HG03460 (cell line): ENCODE measurements around the gene HM13.
"Not testable (repeated sequence)": the region's sequence is repeated elsewhere in the genome, so short reads cannot be mapped to it uniquely, and the experiment has no call there.

Source experiments
- ATAC-seq: cut with Tn5 transposase; IDR thresholded peaks from one replicate; pipeline ENCODE4 v1.9.1; 2021; ENCODE audit not compliant: unreplicated experiment

The HM13 gene

GRCh38 chr20:31542201-31542842 lies 28.1 kb downstream of the HM13 start:
- ATAC-seq: no peak

GRCh38 chr20:31542963-31543362 lies 28.7 kb downstream of the HM13 start:
- no peak for ATAC-seq

- ATAC-seq: no peak
Measured at GRCh38 chr20:31543966-31544598, 29.8 kb downstream of the HM13 start.

GRCh38 chr20:31544600-31544999 lies 30.4 kb downstream of the HM13 start:
- ATAC-seq: no peak

DNA sequence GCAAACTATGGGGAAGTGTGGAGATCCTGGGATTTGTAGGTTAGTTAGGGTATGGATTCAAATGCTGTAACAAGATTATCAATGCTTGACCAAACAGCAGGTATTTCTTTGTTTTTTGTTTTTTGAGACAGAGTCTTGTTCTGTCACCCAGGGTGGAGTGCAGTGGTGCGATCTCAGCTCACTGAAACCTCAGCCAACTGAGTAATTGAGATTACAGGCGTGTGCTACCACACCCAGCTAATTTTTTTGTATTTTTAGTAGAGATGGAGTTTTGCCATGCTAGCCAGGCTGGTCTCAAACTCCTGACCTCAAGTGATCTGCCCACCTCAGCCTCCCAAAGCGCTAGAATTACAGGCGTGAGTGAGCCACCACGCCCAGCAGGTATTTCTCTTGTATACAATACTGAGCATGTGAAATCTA lies 31.4 kb downstream of the HM13 start:
- ATAC-seq: not testable (repeated sequence)

DNA sequence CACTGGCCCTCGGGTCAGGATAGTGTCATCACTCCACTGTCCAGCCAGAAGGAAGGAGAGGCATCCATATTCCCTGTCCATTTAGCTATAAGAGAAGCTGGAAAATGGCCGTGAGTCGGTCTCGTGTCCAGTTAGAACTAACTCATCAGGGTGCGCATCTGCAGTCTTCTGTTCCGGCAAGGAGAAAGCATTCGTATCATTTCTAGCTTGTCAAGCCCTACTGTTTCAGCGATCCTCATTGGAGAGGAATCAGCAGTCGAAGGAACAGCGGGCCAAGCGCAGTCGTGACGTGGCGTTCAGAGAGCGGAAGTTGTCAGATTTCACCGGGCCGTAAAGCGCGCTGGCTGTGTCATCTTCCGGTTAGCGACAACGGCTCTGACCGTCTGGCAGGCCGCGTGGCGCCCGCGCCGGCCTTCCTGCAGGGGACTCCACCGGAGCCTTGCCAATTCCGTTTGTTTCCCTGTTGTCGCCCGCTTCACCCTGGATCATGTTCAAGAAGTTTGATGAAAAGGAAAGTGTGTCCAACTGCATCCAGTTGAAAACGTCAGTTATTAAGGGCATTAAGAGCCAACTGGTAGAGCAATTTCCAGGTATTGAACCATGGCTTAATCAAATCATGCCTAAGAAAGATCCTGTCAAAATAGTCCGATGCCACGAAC lies 32.9 kb downstream of the HM13 start:
- peak; percentile 70 for ATAC-seq

- ATAC-seq: no peak
Measured at GRCh38 chr20:31547720-31548298, 33.6 kb downstream of the HM13 start.

GRCh38 chr20:31548820-31549512 lies 34.7 kb downstream of the HM13 start:
- ATAC-seq: no peak

DNA sequence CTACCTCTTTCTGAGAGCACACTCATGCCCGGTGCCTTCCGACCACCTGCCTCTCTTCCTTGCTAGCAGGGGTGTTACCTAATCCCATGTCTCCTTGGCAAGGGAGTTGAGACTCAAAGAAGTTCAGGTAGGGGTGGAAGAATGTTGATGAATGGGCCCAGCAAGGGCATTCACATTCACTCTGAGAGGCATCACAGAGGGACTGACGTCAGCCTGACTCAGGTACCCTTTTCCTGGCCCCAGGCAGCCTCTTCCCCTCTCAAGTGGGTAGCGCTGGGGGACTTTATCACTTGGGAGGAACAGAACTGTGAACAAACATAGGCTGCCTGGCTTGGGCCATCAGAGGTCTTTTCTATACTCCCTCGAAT lies 35.3 kb downstream of the HM13 start:
- ATAC-seq: no peak

DNA sequence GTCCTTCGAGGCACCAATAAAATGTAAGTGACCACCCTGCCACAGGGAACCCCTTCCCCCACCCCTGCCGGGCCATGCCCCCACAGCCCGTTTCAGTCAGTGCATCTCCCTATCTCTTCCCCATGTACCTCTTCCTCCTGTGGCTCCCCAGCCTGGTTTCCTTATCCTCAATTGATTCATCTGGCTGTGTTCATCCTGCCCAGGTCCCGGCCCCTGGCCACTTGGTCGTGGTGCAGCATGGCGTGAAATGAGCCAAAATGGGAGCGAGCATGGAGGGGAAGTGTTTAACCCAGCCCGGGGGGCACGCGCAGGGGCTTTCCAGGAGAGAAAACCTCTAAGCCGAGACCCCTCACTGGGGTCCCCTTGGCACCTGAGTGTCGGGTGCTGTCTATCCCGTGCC lies 35.9 kb downstream of the HM13 start:
- no peak for ATAC-seq

DNA sequence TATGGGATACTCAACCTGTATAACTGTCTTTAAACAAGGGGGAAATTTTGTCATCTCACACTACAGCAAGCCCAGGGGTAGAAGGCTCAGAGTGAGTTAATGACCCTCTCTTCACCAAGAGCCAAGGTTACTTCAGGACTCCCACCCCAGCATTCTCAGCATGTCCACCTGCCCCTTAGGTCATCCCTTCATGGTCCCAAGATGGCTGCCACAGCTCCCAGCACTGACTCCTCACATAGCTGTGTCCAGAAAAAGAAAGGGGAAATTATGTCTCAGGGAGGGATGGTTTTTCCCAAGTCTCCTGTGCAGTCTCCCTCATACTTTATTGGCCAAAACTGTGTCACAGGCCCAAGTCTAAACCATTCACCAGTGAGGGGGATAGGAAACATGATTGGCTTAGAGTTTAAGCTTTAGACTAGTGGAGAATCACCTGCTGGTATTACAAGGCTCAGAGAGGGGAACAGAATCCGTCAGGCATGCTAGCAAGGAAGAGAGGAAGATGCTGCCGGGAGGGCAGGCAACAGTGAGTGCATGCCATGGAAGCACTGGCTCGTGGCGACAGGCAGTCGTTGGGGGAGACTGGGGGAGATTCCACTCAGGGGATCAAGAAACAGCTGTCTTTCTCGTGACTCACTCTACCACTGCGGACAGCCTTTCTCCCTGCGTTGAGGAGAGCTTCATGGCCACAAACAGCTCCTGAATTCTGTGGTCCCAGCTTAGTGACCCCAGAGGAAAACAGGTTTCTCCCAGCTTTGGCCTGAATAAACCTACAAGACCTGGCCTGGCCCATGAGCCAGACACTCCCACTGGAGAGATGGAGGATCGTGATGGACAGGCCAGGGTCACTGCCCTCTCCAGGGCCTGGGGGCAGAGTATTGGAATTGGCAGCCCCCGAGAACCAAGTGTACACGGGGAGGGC lies 37.2 kb downstream of the HM13 start:
- no peak for ATAC-seq

GRCh38 chr20:31555203-31555775 lies 41.0 kb downstream of the HM13 start:
- ATAC-seq: no peak

DNA sequence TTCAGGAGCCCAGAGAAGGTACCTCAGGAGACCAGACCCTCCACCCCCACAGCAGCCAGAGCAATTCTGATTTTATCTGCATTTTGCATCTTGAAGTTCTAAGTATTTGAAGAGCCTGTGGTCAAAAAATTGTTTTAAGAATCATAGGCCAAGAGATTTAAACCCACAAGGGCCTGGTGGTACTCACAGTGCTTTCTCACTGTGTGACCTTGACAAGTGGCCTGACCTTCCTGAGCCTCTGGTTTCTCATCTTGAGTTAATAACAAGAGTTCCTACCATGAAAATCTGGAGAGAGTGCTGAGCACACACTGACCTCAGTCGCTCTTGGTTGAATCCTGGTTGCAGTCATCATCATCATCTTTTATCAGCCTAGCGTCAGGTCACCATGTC lies 45.5 kb downstream of the HM13 start:
- ATAC-seq: no peak

DNA sequence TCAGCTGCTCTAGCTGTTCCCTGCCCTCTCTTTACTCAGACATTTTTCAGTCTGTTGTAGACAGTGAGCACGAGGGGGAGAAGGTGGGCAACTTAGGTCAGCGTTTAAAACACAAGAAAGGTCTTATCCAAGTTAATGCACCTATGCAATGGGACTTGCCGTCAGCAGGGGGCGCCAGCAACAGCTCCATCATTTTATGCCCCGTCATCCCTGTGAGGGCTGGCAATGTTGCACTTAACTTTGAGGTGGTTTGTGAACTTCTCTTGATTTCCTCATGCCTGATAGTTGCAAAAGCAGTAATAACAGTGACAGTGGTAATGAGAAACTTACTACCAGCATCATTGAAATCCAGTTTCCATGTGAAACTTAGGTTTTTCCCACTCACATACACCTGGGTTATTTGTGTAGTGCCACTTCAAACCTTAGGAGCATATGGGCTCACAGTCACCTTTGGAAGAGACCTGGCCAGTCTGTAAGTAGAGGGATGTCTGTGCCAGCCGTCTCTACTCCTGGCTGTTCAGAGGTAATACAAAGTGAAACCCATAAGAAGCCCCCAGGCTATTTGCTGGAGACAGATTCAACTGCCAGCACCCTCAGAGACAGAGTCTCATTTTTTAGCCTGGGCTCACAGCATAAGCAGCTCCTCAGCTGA lies 46.0 kb downstream of the HM13 start:
- ATAC-seq: no peak

DNA sequence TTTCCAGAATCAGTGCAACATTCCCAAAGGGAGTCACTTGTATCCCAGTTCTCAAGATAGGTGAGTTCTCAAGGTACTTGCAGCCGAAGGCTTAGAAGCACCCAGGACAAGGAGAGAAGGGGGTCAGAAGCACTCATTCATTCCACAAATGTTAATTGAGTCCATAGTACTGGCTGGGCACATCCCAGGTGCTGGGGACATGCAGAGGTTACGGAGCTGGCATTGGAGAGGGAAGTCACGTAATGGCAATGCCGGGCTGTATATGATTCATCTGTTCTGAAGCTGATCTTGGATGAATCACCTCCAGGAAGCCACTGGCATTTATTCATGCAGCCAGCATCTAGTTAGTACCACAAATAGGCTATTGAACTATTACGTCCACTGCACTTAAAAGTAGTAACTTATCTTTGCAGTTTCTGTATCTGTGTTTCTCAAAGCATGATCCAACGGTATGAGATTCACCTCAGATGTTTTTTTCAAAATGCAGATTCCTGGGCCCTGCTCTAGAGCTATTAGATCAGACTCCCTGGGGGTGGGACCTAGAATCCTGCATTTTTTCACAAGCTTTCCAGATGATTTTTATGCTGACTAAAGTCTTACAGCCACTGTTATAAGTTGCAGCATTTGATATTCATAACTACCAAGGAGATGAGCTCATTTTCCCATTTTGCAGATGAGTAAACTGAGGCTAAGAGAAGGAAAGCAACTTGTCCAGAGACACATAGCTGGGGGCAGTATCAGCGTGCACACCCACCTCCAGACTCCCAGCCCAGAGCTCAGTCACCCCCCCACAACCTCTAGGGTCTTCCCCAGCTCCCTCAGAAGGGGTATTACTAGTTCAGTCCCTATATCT lies 46.7 kb downstream of the HM13 start:
- ATAC-seq: no peak

GRCh38 chr20:31562241-31562640 lies 48.0 kb downstream of the HM13 start:
- no peak for ATAC-seq

DNA sequence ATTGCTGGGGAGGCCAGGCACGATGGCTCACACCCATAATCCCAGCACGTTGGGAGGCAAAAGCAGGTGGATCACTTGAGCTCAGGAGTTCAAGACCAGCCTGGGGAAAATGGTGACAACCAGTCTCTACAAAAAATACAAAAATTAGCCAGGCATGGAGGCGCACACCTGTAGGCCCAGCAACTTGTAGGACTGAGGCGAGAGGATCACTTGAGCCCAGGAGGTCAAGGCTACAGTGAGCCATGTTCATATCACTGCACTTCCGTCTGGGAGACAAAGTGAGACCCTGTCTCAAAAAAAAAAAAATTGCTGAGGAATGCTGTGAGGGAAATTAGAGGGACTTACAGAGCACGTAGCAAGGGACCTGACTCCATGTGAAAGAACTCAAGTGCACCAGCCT lies 50.0 kb downstream of the HM13 start:
- ATAC-seq: no peak

DNA sequence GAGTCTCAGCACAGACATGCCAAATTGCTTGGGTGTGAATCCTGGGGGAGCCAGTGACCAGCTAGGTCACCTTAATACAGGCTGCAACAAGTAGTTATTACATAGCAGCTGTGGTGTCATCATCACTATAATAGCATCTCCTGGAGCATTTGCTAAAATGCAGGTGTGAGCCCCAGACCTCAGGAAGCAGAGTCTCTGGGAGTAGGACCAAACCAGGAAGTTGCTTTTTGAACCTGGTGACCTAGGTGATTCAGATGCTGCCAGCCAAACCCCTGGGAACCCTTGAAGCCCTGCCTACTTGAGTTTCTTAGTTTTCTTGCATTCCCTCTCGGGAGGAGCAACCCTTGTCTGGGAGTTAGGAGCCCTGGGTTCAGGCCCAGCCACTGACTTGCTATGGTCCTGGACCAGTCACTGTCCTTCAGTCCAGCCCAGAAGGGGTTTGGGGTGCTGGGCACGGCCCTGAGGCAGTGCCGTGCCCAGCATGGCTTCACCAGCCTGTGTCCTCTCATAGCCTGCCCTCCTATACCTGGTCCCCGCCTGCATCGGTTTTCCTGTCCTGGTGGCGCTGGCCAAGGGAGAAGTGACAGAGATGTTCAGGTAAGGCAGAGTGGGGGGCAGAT lies 51.6 kb downstream of the HM13 start:
- no peak for ATAC-seq
